BJ (cell line): Measurements from ENCODE around the gene UBL3. TPM values are rescaled to one million over a fixed set of nuclear protein-coding genes. Genes with fewer than 3 reads are reported as not detected.

Experiments
- CTCF ChIA-PET: fragments of 350-600 bp; formaldehyde crosslinking; extraction: SDS; loops from one replicate; lab custom pipeline; 2021; ENCODE audit warnings: antibody characterized with exemption, inconsistent platforms; lab: Yijun Ruan, JAX
- POLR2A ChIA-PET: fragments of 300-600 bp; sonication (Branson Sonifier 250); formaldehyde crosslinking; extraction: SDS; loops from one replicate; lab custom pipeline; 2021; ENCODE audit warnings: antibody characterized with exemption; lab: Charles Lee
- DNase-seq: peaks from one replicate; pipeline ENCODE4 v3.0.0-alpha.2; 2011; ENCODE audit warnings: low read depth
- H3K27me3 ChIP-seq: 2 replicates; pipeline ENCODE4 v1.6.0; 2011; ENCODE audit warnings: low read length; ENCODE audit not compliant: control insufficient read depth, insufficient read depth
- H3K36me3 ChIP-seq: 2 replicates; pipeline ENCODE4 v1.5.1; 2011; ENCODE audit warnings: low read length; ENCODE audit not compliant: control insufficient read depth, insufficient read depth
- H3K4me3 ChIP-seq: 2 replicates; pipeline ENCODE4 v1.5.1; 2011; ENCODE audit warnings: low read depth, mild to moderate bottlenecking, control low read depth, low read length
- CTCF ChIP-seq: IDR thresholded peaks from 2 replicates; pipeline ENCODE4 v1.5.1; 2011; ENCODE audit warnings: low read depth, mild to moderate bottlenecking, control low read depth, inconsistent platforms, low read length, moderate library complexity; ENCODE audit not compliant: insufficient read depth
- polyA plus RNA-seq: library from polyadenylated mRNA; depleted of rRNA; stranded (reverse); fragments of >200 nt; gene quantifications from 2 replicates; pipeline ENCODE4 v1.2.3, GENCODE V29; 2011

UBL3 gene
- polyA plus RNA-seq, 1 experiment, result 18.0 TPM

- ChIA-PET CTCF (no interaction called here), POLR2A (no interaction called here)
Observed at GRCh38 chr13:29888306-29888705, 37.9 kb upstream of the UBL3 start.

GRCh38 chr13:29887686-29888085 lies 37.3 kb upstream of the UBL3 start:
- Histone ChIP-seq H3K27me3 (no peaks in the 10 kb centered on the region), H3K36me3 (no peaks in the 10 kb centered on the region), H3K4me3 (no peak overlapping the region)
- no peak for DNase-seq
- CTCF ChIA-PET, result interaction anchor here (1.1 kb wide), 1 partner anchor 8 kb away, joined by 3 read pairs; no protein-coding TSS in a partner anchor
- TF ChIP-seq CTCF, result no peak
- POLR2A ChIA-PET, result no interaction called here

More at GRCh38 chr13:29888306-29888705, 37.9 kb upstream of the UBL3 start:
- DNase-seq, result no peak
- Histone ChIP-seq H3K36me3 (no peaks in the 10 kb centered on the region), H3K4me3 (no peak overlapping the region), H3K27me3 (no peaks in the 10 kb centered on the region)
- no peak for TF ChIP-seq CTCF

GRCh38 chr13:29887030-29887557 lies 36.7 kb upstream of the UBL3 start:
- H3K36me3 ChIP-seq, result no peaks in the 10 kb centered on the region
- TF ChIP-seq CTCF, result no peak
- POLR2A ChIA-PET, result no interaction called here
- CTCF ChIA-PET, result interaction anchor here (1.1 kb wide), 1 partner anchor 8 kb away, joined by 3 read pairs; no protein-coding TSS in a partner anchor
- H3K4me3 ChIP-seq, result no peak overlapping the region
- H3K27me3 ChIP-seq, result no peaks in the 10 kb centered on the region
- no peak for DNase-seq

GRCh38 chr13:29886446-29886845 lies 36.0 kb upstream of the UBL3 start:
- ChIA-PET POLR2A (no interaction called here), CTCF (interaction anchor here (1.1 kb wide), 1 partner anchor 9 kb away, joined by 3 read pairs; no protein-coding TSS in a partner anchor)
- H3K36me3 ChIP-seq, result no peaks in the 10 kb centered on the region
- H3K4me3 ChIP-seq, result no peak overlapping the region
- TF ChIP-seq CTCF, result no peak
- no peak for DNase-seq
- H3K27me3 ChIP-seq, result no peaks in the 10 kb centered on the region

- Histone ChIP-seq H3K36me3 (no peaks in the 10 kb centered on the region), H3K27me3 (no peaks in the 10 kb centered on the region), H3K4me3 (no peak overlapping the region)
- ChIA-PET CTCF (no interaction called here), POLR2A (no interaction called here)
- TF ChIP-seq CTCF, result no peak
- no peak for DNase-seq
Observed at GRCh38 chr13:29885989-29886388, 35.6 kb upstream of the UBL3 start.
